Measurements from ENCODE around the gene NIP7.
A peak's percentile ranks its signal among the peaks of the same experiment; 100 is the strongest.

The NIP7 gene

GRCh38 chr16:69319381-69319780 is 20.2 kb upstream of the NIP7 start:
- DNase-seq = no peak

GRCh38 chr16:69319826-69320739 is 19.5 kb upstream of the NIP7 start:
- no peak for DNase-seq

- DNase-seq = no peak
Observed at GRCh38 chr16:69320740-69321073, 18.9 kb upstream of the NIP7 start.

- DNase-seq = no peak
Observed at GRCh38 chr16:69321080-69321479, 18.5 kb upstream of the NIP7 start.

- no peak for DNase-seq
Observed at GRCh38 chr16:69322343-69322742, 17.2 kb upstream of the NIP7 start.

GRCh38 chr16:69323415-69323814 is 16.2 kb upstream of the NIP7 start:
- no peak for DNase-seq

GRCh38 chr16:69324013-69324531 is 15.5 kb upstream of the NIP7 start:
- DNase-seq = no peak

- DNase-seq = no peak
Observed at GRCh38 chr16:69324585-69325253, 14.9 kb upstream of the NIP7 start.

GRCh38 chr16:69325784-69326171 is 13.8 kb upstream of the NIP7 start:
- no peak for DNase-seq

GRCh38 chr16:69326172-69326873 is 13.2 kb upstream of the NIP7 start:
- no peak for DNase-seq

GRCh38 chr16:69327585-69328310 is 11.8 kb upstream of the NIP7 start:
- DNase-seq = no peak

GRCh38 chr16:69328854-69329316 is 10.7 kb upstream of the NIP7 start:
- DNase-seq = peak in 1 of 2 experiments; percentile 3

GRCh38 chr16:69329369-69330285 is 9.9 kb upstream of the NIP7 start:
- DNase-seq = peak in 1 of 2 experiments; percentile 57

- peak; percentile 86 to 92 for DNase-seq
Observed at GRCh38 chr16:69330286-69331109, 9.1 kb upstream of the NIP7 start, which contains the start of gene PDF. TSS of gene PDF (minus strand) at chr16:69330588. CDS start at chr16:69330570, 18 bp downstream.

- no peak for DNase-seq
Observed at GRCh38 chr16:69334696-69335095, 4.9 kb upstream of the NIP7 start.

GRCh38 chr16:69338557-69339288 is 849 bp upstream of the NIP7 start:
- DNase-seq = no peak

GRCh38 chr16:69340095-69340644 is 598 bp downstream of the NIP7 start:
- DNase-seq = no peak

GRCh38 chr16:69344171-69344570 is 4.6 kb downstream of the NIP7 start:
- DNase-seq = no peak

GRCh38 chr16:69345923-69346322 is 6.4 kb downstream of the NIP7 start:
- no peak for DNase-seq

All from NCI-H2081 (cell line).